ENCODE data around the gene PIM3.

PIM3 gene

GRCh38 chr22:49968313-49968830 lies 7.8 kb downstream of the PIM3 start:
- DNase-seq (ENCODE audit: insufficient read length, low spot score) (no peak), FAIRE-seq (no peak)
- no peak for TF ChIP-seq POLR2A (IDR thresholded peaks at IDR 0.05; ENCODE audit: low read depth, low read length)

DNA sequence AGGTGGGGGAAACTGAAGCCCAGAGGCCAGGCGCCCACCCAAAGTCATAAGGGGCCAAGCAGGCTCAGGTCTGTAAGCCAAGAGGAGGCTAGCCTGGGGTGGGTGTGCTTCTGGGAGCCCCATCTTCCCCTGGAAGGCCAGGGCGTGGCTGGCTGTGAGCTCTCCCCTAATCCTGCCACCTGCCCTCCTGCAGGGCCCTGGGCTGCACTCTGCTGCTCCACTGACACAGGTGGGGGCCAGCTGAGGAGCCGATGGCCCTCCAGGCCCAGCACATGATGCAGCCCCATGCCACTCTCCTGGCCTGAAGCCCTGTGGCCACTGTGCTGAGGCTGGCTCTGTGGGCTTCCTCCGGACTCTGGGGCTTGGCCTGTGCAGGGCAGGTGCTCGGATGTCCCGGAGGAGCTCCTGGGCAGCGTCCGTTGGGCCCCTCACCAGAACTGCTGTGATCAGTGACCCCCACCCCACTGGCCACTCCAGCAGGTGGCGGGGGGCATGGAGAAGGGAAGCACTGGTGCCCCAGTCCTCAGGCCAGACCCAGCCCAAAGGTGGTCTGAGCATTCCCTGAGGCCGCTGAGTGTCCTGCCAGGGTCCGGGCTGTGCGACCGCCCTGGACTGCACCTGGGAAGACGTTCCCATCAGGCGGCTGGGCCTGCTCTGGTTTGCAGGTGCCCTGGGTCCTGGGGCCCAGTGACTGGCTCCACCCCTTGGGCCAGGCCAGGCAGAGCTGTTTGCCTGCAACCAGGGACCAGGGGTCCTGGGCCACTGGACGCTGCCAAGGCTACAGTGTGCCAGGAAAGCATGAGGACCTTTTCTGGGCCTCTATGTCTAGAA lies 8.5 kb downstream of the PIM3 start:
- FAIRE-seq: no peak

DNA sequence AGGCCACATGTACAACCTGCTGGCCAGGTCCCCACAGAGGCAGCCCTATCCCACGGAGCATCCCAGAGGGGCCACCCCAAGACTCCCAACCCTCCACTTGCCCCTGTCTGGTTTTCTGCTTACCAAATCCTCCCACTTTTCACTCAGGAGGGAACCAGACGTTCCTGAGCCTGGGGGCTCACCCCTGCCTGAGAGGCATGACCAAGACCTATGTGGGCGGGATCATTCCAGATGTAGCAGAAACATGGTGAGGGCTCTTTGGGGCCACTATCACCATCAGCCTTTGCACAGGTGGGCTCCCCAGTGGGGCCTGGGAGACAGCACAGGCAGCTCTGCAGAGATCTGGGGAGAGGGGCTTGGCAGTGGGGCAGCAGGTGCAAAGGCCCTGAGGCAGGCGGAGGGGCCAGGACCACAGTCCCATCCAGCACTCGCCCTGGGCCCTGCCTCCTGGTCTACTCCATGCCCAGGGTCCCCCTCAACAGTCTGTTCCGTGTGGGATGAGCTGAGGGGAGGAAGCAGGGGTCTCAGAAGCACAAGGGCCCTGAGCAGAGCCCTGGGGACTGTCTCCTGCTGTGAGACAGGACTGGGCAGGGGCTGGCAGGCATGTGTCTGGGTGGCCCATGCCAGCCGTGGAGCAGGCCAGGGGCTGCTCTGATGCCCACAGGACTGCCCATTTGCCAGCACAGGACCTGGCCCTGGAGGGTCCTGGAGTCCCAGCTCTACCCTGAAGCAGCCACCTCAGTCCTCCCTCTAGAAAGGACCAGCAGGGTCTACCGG lies 9.4 kb downstream of the PIM3 start:
- TF ChIP-seq POLR2A (IDR thresholded peaks at IDR 0.05; ENCODE audit: low read depth, low read length): no peak
- no peak for FAIRE-seq

More for the DNA sequence above, 8.5 kb downstream of the PIM3 start:
- no peak for DNase-seq (ENCODE audit: insufficient read length, low spot score)
- TF ChIP-seq POLR2A (IDR thresholded peaks at IDR 0.05; ENCODE audit: low read depth, low read length): no peak

GRCh38 chr22:49970528-49971231 lies 10.1 kb downstream of the PIM3 start:
- DNase-seq (ENCODE audit: insufficient read length, low spot score): peak; percentile 90
- FAIRE-seq: peak; percentile 81
- peak; percentile 75 for TF ChIP-seq POLR2A (IDR thresholded peaks at IDR 0.05; ENCODE audit: low read depth, low read length)

More for the DNA sequence above, 9.4 kb downstream of the PIM3 start:
- no peak for DNase-seq (ENCODE audit: insufficient read length, low spot score)

DNA sequence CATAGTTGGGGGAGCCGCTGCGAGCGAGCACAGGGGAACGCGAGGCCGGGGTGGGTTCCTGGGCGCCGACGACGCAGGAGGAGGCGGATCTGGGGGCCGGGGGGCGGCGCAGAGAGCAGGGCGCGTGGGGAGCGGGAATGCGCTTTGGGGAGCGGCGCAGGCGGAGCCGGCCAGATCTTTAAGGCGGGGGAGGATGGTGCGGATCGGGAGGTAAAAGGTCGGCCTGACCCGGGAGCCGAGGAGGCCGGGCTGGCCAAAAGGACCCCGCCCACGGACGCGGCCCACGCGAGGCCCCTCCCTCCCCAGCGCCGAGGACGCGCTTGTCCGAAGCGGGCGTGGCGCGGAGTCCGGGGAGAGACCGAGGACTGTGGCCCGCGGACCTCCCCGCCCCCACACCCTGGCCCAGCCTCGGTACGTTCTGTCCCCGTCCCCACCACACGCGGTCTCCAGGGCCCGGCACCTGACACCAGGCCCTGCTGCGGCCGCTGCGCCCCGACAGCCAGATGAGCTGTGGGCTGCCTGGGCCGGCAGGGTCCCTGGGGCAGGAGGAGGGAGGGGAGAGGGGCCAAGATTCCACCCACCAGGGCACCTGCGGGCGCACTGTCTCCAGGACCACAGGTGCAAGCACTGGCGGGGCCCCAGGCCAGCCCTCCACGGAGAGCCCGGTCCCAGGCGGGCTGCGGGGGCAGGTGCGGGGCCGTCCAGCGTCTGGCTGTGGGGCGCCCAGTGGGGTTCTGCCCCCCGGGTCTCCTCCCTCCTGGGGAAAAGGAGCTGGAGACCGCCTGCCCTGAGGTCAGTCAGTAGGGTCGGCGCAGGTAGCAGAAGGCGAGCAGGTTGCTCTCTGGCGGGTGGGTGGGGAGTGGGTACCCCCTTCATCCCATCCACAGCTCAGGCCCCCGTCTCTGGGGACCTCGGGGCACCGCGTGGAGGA lies 10.9 kb downstream of the PIM3 start:
- FAIRE-seq (no peak), DNase-seq (ENCODE audit: insufficient read length, low spot score) (peak; percentile 65)
- TF ChIP-seq POLR2A (IDR thresholded peaks at IDR 0.05; ENCODE audit: low read depth, low read length): no peak

DNA sequence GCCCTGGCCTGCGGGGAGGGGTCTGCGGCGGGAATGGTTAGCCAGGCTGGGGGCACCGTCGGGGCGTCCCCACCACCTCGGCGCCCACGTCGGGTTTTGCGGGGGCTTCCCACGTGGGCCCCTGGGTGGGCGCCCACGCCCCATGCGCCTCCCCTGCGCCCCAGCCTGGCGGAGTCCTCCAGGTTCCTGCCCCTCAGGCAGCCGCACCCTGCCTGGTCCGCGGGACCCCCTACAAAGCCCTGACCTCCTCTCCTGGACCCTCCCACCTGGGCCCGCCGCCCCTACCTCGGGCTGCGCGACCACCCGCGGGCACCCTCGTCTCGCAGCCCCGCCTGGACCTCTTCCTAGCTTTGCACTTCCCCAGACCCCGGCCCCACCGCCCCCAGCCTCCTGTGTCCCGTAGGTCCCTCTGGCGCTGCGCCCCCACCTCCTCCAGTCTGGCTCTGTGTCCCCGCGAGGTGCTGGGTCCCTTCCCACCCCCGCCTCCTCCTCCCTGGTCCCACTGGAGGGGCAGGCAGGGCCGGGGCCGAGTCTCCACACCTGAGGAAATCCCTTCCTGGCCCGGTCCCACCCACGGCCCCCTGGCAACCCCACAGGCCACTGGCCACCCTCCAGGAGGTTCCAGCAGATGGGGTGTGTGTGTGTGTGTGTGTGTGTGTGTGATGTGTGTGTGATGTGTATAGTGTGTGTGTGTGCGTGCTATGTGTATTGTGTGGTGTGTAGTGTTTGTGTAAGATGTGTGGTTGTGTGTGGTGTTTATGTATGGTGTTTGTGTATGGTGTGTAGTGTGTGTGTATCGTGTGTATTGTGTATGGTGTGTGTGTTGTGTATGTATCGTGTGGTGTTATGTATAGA lies 11.8 kb downstream of the PIM3 start:
- FAIRE-seq: no peak
- DNase-seq (ENCODE audit: insufficient read length, low spot score): no peak
- no peak for TF ChIP-seq POLR2A (IDR thresholded peaks at IDR 0.05; ENCODE audit: low read depth, low read length)

DNA sequence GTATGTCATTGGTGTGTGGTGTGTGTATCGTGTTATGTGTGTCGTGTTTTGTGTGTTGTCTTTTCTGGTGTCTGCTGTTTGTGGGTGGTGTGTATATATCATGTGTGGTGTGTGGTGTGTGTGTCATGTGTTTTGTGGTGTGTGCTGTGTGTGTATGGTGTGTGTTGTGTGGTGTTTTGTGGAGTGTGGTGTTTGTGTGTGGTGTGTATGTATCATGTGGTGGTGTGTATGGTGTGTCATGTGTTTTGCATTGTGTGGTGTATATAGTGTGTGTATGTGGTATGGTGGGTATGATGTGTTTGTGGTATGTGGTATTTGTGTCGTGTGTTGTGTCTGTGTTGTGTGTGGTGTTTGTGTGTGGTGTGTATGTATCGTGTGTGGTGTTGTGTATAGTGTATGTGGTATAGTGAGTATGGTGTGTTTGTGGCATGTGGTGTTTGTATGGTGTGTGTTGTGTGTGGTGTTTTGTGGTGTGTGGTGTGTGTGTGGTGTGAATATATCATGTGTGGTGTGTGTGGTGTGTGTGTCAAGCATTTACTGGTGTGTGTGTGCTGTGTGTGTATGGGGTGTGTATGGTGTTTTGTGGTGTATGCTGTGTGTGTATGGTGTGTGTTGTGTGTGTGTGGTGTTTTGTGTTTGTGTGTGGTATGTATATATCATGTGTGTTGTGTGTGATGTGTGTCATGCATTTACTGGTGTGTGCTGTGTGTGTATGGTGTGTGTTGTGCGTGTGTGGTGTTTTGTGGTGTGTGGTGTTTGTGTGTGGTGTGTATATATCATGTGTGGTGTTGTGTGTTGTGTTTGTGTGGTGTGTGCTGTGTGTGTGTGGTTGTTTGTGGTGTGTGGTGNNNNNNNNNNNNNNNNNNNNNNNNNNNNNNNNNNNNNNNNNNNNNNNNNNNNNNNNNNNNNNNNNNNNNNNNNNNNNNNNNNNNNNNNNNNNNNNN lies 12.7 kb downstream of the PIM3 start:
- no peak for TF ChIP-seq POLR2A (IDR thresholded peaks at IDR 0.05; ENCODE audit: low read depth, low read length)
- no peak for FAIRE-seq

GRCh38 chr22:49975543-49976389 lies 15.2 kb downstream of the PIM3 start:
- no peak for TF ChIP-seq POLR2A (IDR thresholded peaks at IDR 0.05; ENCODE audit: low read depth, low read length)
- no peak for FAIRE-seq
- no peak for DNase-seq (ENCODE audit: insufficient read length, low spot score)

More for the DNA sequence above, 12.7 kb downstream of the PIM3 start:
- DNase-seq (ENCODE audit: insufficient read length, low spot score): no peak

- FAIRE-seq: no peak
These were observed 16.0 kb downstream of the PIM3 start for GRCh38 chr22:49976439-49977175.

DNA sequence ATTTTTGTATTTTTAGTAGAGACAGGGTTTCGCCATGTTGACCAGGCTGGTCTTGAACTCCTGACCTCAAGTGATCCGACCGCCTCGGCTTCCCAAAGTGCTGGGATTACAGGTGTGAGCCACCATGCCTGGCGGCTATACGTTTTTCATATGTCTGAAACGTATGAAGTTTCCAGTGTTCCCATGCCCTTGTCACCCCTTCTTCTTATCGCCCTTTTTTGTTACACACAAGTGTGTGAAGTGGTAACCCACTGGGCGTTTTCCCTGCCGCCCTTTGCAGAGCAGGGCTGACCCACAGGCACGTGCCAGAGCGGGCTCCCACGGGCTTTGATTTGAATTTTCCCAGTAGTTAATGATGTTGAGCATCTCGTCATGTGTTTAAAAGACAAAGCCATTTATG lies 17.0 kb downstream of the PIM3 start:
- DNase-seq (ENCODE audit: insufficient read length, low spot score) (no peak), FAIRE-seq (no peak)
- no peak for TF ChIP-seq POLR2A (IDR thresholded peaks at IDR 0.05; ENCODE audit: low read depth, low read length)

More at GRCh38 chr22:49976439-49977175, 16.0 kb downstream of the PIM3 start:
- TF ChIP-seq POLR2A (IDR thresholded peaks at IDR 0.05; ENCODE audit: low read depth, low read length): no peak
- no peak for DNase-seq (ENCODE audit: insufficient read length, low spot score)

All from H54 (cell line).